GM08714 (cell line): ENCODE data around the gene ZC3H12D.

Source experiments
- H3K4me3 ChIP-seq: fragments of 200-500 bp; sonication (Bioruptor generic); 2 replicates; pipeline ENCODE4 v1.5.1; 2014; ENCODE audit warnings: mild to moderate bottlenecking, low read length, inconsistent platforms
- ZNF274 ChIP-seq: IDR thresholded peaks from 2 replicates; pipeline ENCODE4 v1.6.1; 2012; ENCODE audit warnings: mild to moderate bottlenecking, low read depth, low read length

The ZC3H12D gene

DNA sequence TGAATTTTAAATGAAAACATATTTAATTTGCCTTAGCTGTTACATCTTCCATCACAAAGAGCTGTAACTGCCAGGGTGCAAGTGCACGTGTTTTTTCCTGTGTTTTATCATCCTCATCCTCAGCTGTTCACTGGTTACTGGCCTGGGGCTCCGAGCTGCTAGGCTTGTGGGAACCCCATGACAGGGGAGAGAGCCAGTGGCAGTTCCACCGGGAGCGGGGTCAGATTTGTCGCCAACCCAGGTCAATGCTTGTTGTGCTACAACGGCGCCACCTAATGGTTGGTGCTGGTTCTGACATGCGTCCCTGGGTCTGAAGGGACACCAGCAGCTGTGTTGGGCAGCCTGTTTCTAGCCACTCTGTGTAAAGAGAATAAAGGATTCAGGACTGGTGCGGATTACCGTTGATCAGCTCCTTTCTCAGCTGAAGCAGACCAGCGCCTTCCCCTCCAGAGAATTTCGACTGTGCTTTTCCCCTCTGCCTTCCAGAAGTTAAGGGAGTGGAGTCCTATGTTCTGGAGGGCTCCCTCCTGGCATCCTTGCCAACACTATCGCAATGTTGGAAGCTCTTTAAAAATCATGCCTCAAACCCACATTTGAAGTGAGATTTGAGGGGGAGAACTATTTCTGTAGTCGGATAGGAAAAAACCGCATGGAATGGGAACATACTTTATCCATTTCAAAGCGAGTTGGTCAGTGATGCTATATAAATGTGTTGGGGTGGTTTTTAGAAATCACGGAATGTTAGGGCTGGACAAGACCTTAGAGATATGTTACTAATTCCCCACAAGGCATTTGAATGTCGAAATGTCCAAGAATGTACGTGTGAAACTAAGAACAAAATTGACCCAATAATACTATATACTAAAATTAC is 52.7 kb downstream of the ZC3H12D start:
- no peak overlapping the region for H3K4me3 ChIP-seq
- TF ChIP-seq ZNF274, result no peak

DNA sequence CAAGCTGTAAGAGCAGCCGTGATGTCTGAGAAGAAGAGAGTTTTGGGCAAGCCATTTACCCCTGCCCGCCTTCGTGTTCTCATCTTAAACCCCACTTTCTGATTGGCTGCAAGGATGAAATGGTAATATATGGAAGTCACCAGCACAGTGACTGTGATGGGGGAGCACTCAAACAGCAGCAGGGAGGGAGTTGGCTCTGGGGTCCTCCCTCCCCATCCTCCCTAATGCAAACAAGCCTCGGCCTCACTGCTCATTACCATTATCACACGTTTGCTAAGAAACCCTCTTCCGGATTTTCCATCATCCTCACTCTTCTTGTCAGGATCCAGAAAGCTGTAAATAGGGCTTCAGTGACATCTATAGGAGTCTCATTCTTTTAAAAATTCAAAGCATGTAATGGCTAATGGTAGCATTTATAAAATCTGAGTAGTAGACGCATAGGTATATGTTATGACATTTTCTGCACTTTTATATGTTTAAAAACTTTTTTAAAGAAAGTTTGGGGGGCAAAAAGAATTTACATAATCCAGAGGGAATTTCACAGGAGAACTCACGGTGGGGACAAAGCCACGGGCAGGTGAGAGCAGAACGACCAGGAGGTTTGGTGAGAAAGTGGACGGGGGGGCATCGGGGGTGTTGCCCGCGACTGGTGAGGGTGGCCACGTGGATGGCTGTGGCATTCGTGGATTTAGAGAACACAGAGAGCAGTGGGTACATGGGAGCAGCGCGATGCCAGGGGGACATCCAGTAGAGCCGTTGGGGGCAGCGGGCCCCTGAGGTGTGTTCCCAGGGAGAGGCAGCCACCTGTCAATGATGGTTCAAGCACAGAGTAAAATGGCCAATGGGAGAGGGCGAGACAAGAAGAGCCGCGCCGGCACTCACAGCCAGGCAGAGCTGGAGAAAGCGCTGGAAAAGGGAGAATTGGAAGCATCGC is 55.1 kb downstream of the ZC3H12D start:
- no peak for TF ChIP-seq ZNF274
- H3K4me3 ChIP-seq, result no peak overlapping the region

DNA sequence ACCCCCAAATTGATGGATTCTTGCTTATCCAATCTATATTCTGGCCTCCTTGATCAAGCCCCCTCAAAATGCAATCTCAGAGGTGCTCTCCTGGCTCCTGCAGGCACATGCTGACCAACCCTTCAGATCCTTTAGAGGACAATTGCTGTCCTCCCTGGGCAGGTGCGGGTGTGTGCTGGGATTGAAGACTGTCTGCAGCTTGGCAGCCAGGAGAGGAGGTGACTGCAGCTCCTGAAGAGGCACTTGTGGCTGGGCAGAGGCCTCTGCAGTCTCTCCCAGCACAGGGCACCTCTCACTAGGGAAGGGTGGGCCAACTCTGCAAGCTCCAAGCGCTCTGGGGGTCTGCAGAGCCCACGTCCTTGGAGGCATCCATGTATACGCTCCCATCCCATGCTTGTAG is 56.2 kb downstream of the ZC3H12D start:
- no peak for TF ChIP-seq ZNF274
- H3K4me3 ChIP-seq, result no peak overlapping the region

DNA sequence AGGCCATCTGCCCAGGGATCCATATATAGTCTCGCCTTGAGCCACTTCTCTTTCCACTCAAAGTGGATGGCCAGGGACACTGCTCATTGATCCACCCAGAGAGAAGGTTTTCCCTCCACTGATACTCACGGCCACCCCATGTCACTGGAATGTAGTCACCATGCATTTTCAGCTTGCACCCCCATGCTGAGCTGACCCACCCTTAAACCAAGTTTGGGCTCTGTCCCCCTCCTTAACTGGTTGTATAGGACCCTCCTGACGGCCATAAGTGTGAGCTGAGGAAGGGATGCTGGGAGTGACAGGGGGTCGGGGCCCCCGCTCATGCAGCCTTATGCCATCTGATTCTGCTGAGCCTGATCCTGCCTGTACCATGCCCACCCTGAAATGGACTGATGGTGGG is 59.1 kb downstream of the ZC3H12D start:
- H3K4me3 ChIP-seq, result no peak overlapping the region
- TF ChIP-seq ZNF274, result no peak

DNA sequence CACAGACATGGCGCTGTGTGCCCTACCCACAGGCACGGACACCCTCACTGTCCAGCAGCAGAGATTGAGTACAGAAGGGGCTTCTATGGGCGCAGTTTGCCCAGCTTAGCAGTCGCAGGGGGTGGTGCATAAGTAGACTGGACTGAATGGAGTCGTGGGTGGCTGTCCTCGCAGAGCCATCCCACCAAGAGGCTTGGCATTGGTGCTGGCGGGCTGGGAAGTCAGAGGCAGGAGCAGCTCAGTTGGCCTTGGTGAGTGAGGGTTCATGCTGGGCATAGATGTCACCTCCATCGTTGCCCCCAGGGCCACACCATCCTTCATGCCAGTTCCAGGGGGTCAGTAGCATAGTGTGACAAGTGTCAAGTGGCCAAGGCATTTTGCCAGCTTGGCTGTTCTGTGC is 59.6 kb downstream of the ZC3H12D start:
- H3K4me3 ChIP-seq, result no peak overlapping the region
- no peak for TF ChIP-seq ZNF274

DNA sequence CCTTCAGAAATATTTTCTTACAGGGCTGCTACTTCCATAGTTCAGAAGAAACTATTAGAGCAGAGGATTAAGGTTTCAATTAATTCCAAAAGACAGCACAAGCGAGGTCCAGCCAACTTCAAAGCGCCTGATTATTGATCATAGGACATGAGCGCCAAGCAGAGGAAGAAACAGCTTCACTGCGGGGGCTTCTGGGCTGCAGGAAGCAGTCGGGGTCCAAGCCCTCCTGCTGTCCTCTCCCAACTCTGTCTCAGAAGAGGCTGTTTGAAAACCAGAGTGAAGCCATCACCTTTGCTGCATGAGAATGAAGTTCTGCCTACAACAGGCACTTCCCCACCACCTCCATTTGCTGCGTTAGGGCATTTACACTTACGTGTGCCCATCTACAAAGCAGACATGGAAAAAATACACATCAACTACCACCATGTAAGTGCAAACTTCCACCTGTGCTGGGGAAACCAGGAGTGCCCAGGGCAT is 60.8 kb downstream of the ZC3H12D start:
- TF ChIP-seq ZNF274, result no peak
- no peak overlapping the region for H3K4me3 ChIP-seq

DNA sequence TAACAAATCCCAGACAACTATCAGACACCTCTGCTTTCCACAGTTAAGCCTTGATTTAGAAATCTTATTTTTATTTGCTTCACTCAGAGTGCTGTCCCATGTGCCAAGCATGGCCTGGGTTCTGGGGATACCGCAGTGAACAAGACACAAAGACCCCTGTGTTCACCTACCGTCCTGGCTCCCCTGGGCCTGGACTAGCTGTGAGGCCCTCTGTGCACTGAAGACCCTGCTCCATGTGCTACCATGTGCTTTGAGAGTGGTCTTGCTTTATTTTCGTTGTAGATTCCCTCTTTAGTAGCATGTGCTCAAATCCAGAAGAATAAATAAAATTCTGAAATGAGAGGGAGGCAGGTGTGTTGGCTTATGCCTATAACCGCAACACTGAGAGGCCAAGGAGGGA is 62.2 kb downstream of the ZC3H12D start:
- H3K4me3 ChIP-seq, result no peak overlapping the region
- no peak for TF ChIP-seq ZNF274

DNA sequence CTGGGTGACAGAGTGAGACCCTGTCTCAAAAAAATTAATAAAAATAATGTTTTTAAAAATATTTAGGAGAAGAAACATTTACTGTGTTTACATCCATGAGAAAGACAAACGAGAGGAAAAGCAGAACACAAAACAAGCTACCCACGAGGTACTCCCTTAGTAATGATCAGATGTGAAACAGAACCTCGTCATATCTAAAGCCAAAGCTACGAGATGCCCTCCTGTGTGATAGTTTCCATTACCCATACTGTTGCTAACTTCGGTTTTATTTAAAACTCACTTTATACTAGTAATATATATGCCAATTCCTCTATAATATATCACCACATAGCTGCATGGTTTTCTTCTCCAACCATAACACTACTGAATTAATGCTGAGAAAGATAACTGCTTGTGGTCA is 63.7 kb downstream of the ZC3H12D start:
- no peak overlapping the region for H3K4me3 ChIP-seq
- TF ChIP-seq ZNF274, result no peak

DNA sequence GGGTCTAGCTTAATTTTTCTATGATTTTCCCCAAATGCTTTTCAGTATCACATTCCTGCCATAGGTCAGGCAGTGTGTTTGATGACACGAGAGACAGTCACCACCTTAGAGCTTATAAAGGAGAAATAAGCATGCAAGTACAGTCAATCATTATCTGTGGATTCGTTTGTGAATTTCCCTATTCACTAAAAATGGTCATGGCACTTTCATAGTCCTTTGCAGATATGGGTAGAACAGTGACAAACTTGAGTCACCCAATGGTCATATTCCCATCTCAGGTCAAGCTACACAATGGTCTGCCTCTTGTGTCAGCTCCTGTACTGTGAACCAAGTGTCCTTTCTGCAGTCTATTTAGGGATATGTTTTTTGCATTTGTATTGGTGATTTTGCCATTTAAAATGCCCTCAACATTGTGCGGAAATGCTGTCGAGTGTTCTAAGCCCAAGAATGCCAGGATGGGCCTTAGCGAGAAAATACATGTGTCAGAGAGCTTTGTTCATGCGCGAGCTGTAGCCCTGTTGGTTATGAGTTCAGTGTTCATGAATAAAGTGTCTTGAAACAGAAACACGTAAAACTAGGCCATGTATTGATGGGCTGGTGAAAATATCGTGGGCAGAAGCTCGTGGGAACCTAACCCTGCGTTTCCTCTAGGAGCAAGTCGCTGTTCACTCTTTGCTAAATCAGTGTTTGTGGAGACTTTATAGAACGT is 65.0 kb downstream of the ZC3H12D start:
- no peak for TF ChIP-seq ZNF274
- no peak overlapping the region for H3K4me3 ChIP-seq

DNA sequence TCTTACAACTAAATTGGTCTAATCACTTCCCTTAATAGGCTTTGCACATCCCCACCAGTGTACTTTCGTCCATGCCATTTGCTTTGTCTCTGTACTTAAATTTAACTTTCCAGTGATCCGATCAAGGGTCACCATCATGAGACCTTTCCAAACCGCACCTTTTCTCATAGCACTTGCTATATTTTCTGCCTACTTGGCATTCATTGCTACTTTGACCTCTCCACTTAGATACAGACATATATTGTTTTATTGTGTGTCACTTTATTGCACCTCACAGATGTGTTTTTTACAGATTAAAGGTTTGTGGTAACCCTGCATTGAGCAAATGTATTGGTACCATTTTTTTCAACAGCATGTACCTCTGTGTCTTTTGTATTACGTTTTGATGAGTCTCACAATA is 70.0 kb downstream of the ZC3H12D start:
- no peak overlapping the region for H3K4me3 ChIP-seq
- TF ChIP-seq ZNF274, result no peak

DNA sequence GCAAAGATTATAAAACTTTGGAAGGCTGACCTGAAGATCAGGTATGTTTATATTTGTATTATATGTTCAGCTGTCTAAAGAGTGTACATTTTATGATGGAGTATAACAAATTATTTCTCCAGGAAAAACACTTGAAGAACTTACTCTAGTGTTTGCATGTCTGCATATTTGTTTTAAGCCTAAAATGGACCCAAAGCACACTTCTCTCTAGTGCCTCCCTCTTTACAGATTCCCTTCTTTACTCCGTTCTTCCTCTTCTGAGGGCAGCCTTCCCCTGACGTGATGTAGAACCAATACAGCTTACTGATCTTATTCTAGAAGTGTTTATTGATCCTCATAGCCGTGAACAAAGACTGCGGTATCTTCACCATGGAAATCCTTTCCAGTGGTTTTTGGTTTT is 70.8 kb downstream of the ZC3H12D start:
- H3K4me3 ChIP-seq, result no peak overlapping the region
- no peak for TF ChIP-seq ZNF274

DNA sequence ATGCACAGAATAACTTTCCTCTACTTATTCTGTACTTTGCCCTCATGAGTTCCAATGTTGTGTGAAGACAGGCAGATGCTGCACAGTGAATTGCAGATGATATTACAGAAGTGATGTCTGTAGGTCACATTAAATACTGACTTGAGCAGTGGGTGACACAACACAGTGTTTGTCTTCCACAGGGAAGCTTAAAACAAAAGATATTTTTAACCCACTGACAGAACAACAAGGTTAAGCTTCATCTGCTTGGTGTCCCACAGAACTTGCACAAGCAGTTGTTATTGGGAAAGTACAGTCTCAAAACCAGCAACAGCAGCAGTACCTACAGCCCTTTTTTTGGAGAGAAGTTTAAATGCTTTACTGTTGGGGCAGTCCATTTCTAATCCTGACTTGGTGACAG is 74.3 kb downstream of the ZC3H12D start:
- TF ChIP-seq ZNF274, result no peak
- H3K4me3 ChIP-seq, result no peak overlapping the region

DNA sequence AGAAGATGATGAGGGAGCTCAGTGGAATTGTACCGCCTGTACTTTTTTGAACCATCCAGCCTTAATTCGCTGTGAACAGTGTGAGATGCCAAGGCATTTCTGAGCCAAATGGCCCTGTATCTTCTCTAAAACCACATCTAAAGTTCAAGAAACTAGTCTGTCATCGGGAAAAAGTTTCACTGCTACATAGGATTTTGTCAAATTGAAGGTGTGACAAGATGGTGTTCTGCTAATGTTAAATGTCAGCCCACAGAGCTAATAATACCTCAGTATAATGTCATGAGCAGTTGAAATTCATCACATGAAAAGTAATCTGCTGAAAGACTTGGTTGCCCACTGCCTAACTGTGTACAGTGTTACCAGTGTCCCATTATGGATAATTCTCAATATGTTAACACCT is 75.2 kb downstream of the ZC3H12D start:
- TF ChIP-seq ZNF274, result no peak
- H3K4me3 ChIP-seq, result no peak overlapping the region
